Immature natural killer cell (primary cell): Measurements from ENCODE around the gene HOXA9. TPM values are rescaled to one million over a fixed set of nuclear protein-coding genes. Genes with fewer than 3 reads are reported as not detected.

ENCODE experiments used
- DNase-seq, 3 donors: peaks; one replicate each; pipeline ENCODE4 v3.0.0; 2022; ENCODE audit warnings: mixed read lengths in 1 of 3
- H3K27ac Mint-ChIP-seq, 6 donors: one replicate each; pipeline ENCODE4 v1.8.0; 2020; ENCODE audit warnings: mixed read lengths in 6 of 6, mild to moderate bottlenecking in 5 of 6, inconsistent platforms in 4 of 6, moderate library complexity in 3 of 6
- H3K27me3 Mint-ChIP-seq, 3 donors: one replicate each; pipeline ENCODE4 v1.8.0; 2020 to 2021; ENCODE audit warnings: low read depth in 3 of 3, mild to moderate bottlenecking in 3 of 3, mixed read lengths in 3 of 3, moderate library complexity in 3 of 3, inconsistent platforms in 1 of 3
- H3K36me3 Mint-ChIP-seq, 3 donors: one replicate each; pipeline ENCODE4 v1.8.0; 2020; ENCODE audit warnings: mixed read lengths in 3 of 3, inconsistent platforms in 2 of 3, mild to moderate bottlenecking in 2 of 3
- H3K4me1 Mint-ChIP-seq, 2 donors: one replicate each; pipeline ENCODE4 v1.8.0; 2020; ENCODE audit warnings: inconsistent platforms in 2 of 2, mild to moderate bottlenecking in 2 of 2, mixed read lengths in 2 of 2, moderate library complexity in 1 of 2
- H3K4me3 Mint-ChIP-seq, 5 donors: one replicate each; pipeline ENCODE4 v1.8.0; 2020; ENCODE audit warnings: mild to moderate bottlenecking in 5 of 5, mixed read lengths in 5 of 5, inconsistent platforms in 3 of 5, moderate library complexity in 3 of 5
- H3K9me3 Mint-ChIP-seq, 6 donors: one replicate each; pipeline ENCODE4 v1.8.0; 2020; ENCODE audit warnings: mild to moderate bottlenecking in 6 of 6, mixed read lengths in 6 of 6, inconsistent platforms in 4 of 6, moderate library complexity in 3 of 6
- polyA plus RNA-seq, 3 donors: library from polyadenylated mRNA; unstranded; fragments of 300-500 nt; fragmentation: Illumina TruSeq; gene quantifications; one replicate each; pipeline ENCODE4 v1.2.3, GENCODE V29; 2021

Gene HOXA9
- 1 to 10 TPM; 1.6 to 3.1 (median 1.8) TPM for polyA plus RNA-seq

GRCh38 chr7:27165089-27165995 lies at the start of gene HOXA9:
Gene HOXA9 (minus strand): TSS chr7:27165537. CDS start chr7:27165457, 80 bp downstream.
- peaks cover 0 to 2% (median 0%) of the 10 kb centered on the region in 6 donors for H3K9me3 Mint-ChIP-seq
- DNase-seq, result peak; percentile 54 to 66 (median 59)
- H3K27me3 Mint-ChIP-seq, result peaks cover 51 to 74% (median 61%) of the 10 kb centered on the region in 3 donors
- H3K27ac Mint-ChIP-seq, result peak within 1 kb of the TSS in 5 of 6 donors; percentile 44 to 75 (median 51)
- peak within 1 kb of the TSS; percentile 80 to 95 (median 89) for H3K4me3 Mint-ChIP-seq
- H3K4me1 Mint-ChIP-seq, result peaks cover 35 to 58% of the 10 kb centered on the region in 2 donors
- H3K36me3 Mint-ChIP-seq, result peaks cover 0 to 5% (median 2%) of the 10 kb centered on the region in 3 donors

GRCh38 chr7:27214239-27214950 lies 49.1 kb upstream of the HOXA9 start:
- DNase-seq, result no peak
- peaks cover 6 to 8% of the 10 kb centered on the region in 2 donors for H3K4me1 Mint-ChIP-seq
- no peaks in the 10 kb centered on the region for H3K9me3 Mint-ChIP-seq
- H3K27ac Mint-ChIP-seq, result no peak overlapping the region
- peaks cover 27 to 45% (median 38%) of the 10 kb centered on the region in 3 donors for H3K27me3 Mint-ChIP-seq
- no peaks in the 10 kb centered on the region for H3K36me3 Mint-ChIP-seq
- no peak overlapping the region for H3K4me3 Mint-ChIP-seq

GRCh38 chr7:27213433-27214238 lies 48.3 kb upstream of the HOXA9 start:
- DNase-seq, result no peak
- Mint-ChIP-seq H3K36me3 (no peaks in the 10 kb centered on the region), H3K4me1 (peaks cover 6 to 7% of the 10 kb centered on the region in 2 donors), H3K27ac (no peak overlapping the region), H3K4me3 (no peak overlapping the region), H3K27me3 (peaks cover 30 to 48% (median 38%) of the 10 kb centered on the region in 3 donors), H3K9me3 (no peaks in the 10 kb centered on the region)

- H3K4me3 Mint-ChIP-seq, result peak overlapping the region in 1 of 5 donors; percentile 40
- no peaks in the 10 kb centered on the region for H3K9me3 Mint-ChIP-seq
- no peak overlapping the region for H3K27ac Mint-ChIP-seq
- no peak for DNase-seq
- peaks cover 6 to 7% of the 10 kb centered on the region in 2 donors for H3K4me1 Mint-ChIP-seq
- no peaks in the 10 kb centered on the region for H3K36me3 Mint-ChIP-seq
- H3K27me3 Mint-ChIP-seq, result peaks cover 30 to 45% (median 42%) of the 10 kb centered on the region in 3 donors
Observed at GRCh38 chr7:27212497-27213432, 47.4 kb upstream of the HOXA9 start.

GRCh38 chr7:27211764-27212204 lies 46.4 kb upstream of the HOXA9 start:
- H3K4me3 Mint-ChIP-seq, result no peak overlapping the region
- H3K27me3 Mint-ChIP-seq, result peaks cover 33 to 54% (median 48%) of the 10 kb centered on the region in 3 donors
- no peak overlapping the region for H3K27ac Mint-ChIP-seq
- H3K36me3 Mint-ChIP-seq, result no peaks in the 10 kb centered on the region
- peaks cover 6 to 7% of the 10 kb centered on the region in 2 donors for H3K4me1 Mint-ChIP-seq
- H3K9me3 Mint-ChIP-seq, result peaks cover 0 to 3% (median 0%) of the 10 kb centered on the region in 6 donors
- no peak for DNase-seq

GRCh38 chr7:27211084-27211446 lies 45.7 kb upstream of the HOXA9 start:
- H3K27me3 Mint-ChIP-seq, result peaks cover 30 to 58% (median 53%) of the 10 kb centered on the region in 3 donors
- H3K36me3 Mint-ChIP-seq, result no peaks in the 10 kb centered on the region
- H3K4me1 Mint-ChIP-seq, result peaks cover 6 to 8% of the 10 kb centered on the region in 2 donors
- H3K4me3 Mint-ChIP-seq, result no peak overlapping the region
- DNase-seq, result no peak
- peaks cover 0 to 3% (median 0%) of the 10 kb centered on the region in 6 donors for H3K9me3 Mint-ChIP-seq
- H3K27ac Mint-ChIP-seq, result no peak overlapping the region

- H3K4me3 Mint-ChIP-seq, result peak overlapping the region; percentile 8 to 69 (median 49)
- H3K36me3 Mint-ChIP-seq, result no peaks in the 10 kb centered on the region
- DNase-seq, result no peak
- peaks cover 31 to 63% (median 54%) of the 10 kb centered on the region in 3 donors for H3K27me3 Mint-ChIP-seq
- no peak overlapping the region for H3K27ac Mint-ChIP-seq
- H3K4me1 Mint-ChIP-seq, result peaks cover 8 to 13% of the 10 kb centered on the region in 2 donors
- peaks cover 0 to 3% (median 0%) of the 10 kb centered on the region in 6 donors for H3K9me3 Mint-ChIP-seq
Observed at GRCh38 chr7:27210441-27211083, 45.2 kb upstream of the HOXA9 start.

- peaks cover 10 to 18% of the 10 kb centered on the region in 2 donors for H3K4me1 Mint-ChIP-seq
- H3K4me3 Mint-ChIP-seq, result peak overlapping the region in 2 of 5 donors; percentile 40 to 69
- no peaks in the 10 kb centered on the region for H3K36me3 Mint-ChIP-seq
- no peak overlapping the region for H3K27ac Mint-ChIP-seq
- no peak for DNase-seq
- H3K27me3 Mint-ChIP-seq, result peaks cover 35 to 66% (median 54%) of the 10 kb centered on the region in 3 donors
- H3K9me3 Mint-ChIP-seq, result peaks cover 0 to 3% (median 0%) of the 10 kb centered on the region in 6 donors
Observed at GRCh38 chr7:27209933-27210440, 44.6 kb upstream of the HOXA9 start.

- Mint-ChIP-seq H3K4me3 (no peak overlapping the region), H3K9me3 (peaks cover 0 to 3% (median 0%) of the 10 kb centered on the region in 6 donors), H3K4me1 (peaks cover 19 to 23% of the 10 kb centered on the region in 2 donors), H3K36me3 (no peaks in the 10 kb centered on the region), H3K27me3 (peaks cover 40 to 71% (median 59%) of the 10 kb centered on the region in 3 donors), H3K27ac (no peak overlapping the region)
- no peak for DNase-seq
Observed at GRCh38 chr7:27208998-27209397, 43.7 kb upstream of the HOXA9 start.

- peaks cover 0 to 3% (median 0%) of the 10 kb centered on the region in 6 donors for H3K9me3 Mint-ChIP-seq
- H3K27me3 Mint-ChIP-seq, result peaks cover 46 to 78% (median 66%) of the 10 kb centered on the region in 3 donors
- no peak for DNase-seq
- H3K4me1 Mint-ChIP-seq, result peaks cover 22 to 23% of the 10 kb centered on the region in 2 donors
- no peaks in the 10 kb centered on the region for H3K36me3 Mint-ChIP-seq
- H3K4me3 Mint-ChIP-seq, result no peak overlapping the region
- H3K27ac Mint-ChIP-seq, result no peak overlapping the region
Observed at GRCh38 chr7:27207348-27207985, 42.1 kb upstream of the HOXA9 start.
